PC-3 (cell line): Measurements from ENCODE around the gene HILPDA.
"Not testable (repeated sequence)": the region's sequence is repeated elsewhere in the genome, so short reads cannot be mapped to it uniquely, and the experiment has no call there.

Source experiments
- CTCF ChIP-seq: fragments of 300-600 bp; sonication (generic); conservative IDR thresholded peaks from 2 replicates; pipeline ENCODE4 v1.5.1; 2017; ENCODE audit warnings: antibody characterized with exemption, low read depth, mild to moderate bottlenecking, low read length
- EZH2 ChIP-seq: fragments of 300-600 bp; sonication (generic); IDR thresholded peaks from one replicate; pipeline ENCODE4 v1.6.1; 2017; ENCODE audit warnings: antibody characterized with exemption, mild to moderate bottlenecking, low read length; ENCODE audit not compliant: unreplicated experiment
- EZH2phosphoT487 ChIP-seq: fragments of 300-600 bp; sonication (generic); IDR thresholded peaks from 2 replicates; pipeline ENCODE4 v1.6.1; 2018; ENCODE audit warnings: mild to moderate bottlenecking, antibody characterized with exemption, low read length, borderline replicate concordance

GRCh38 chr7:128463345-128463744, 7.7 kb downstream of the HILPDA start:
- TF ChIP-seq EZH2, CTCF, EZH2phosphoT487: not testable (repeated sequence)
